Stimulated activated CD4-positive, alpha-beta T cell treated with anti-CD3 and anti-CD28 coated beads, Interleukin-15, amount 100 ng/mL, for 48 hours (primary cell): ENCODE results near the gene PRM2.
A peak's percentile ranks its signal among the peaks of the same experiment; 100 is the strongest.

Source experiments
- DNase-seq, 2 donors: peaks; one replicate each; pipeline ENCODE4 v3.0.0-alpha.2; 2020; ENCODE audit warnings: low read depth in 2 of 2

Gene PRM2

DNA sequence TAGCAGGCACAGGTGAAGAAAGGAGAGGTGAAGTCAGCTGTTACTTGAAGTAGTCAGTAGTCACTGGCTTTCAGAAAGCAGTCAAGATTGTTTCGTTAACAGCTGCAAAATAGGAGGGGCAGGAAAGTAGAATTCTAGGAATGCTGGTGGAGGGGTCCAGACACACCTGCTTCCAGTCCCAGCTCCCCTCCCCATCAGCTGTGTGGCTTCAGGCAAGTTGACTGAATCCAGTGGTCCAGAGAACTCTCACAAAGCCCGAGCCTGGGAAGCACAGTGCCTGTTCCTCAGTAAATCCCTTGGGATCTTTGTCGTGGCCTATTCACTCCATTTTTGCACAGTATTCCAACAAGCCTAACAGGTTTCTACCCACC lies 15.7 kb downstream of the PRM2 start:
- no peak for DNase-seq

GRCh38 chr16:11259655-11260595 lies 16.4 kb downstream of the PRM2 start:
- DNase-seq = no peak

DNA sequence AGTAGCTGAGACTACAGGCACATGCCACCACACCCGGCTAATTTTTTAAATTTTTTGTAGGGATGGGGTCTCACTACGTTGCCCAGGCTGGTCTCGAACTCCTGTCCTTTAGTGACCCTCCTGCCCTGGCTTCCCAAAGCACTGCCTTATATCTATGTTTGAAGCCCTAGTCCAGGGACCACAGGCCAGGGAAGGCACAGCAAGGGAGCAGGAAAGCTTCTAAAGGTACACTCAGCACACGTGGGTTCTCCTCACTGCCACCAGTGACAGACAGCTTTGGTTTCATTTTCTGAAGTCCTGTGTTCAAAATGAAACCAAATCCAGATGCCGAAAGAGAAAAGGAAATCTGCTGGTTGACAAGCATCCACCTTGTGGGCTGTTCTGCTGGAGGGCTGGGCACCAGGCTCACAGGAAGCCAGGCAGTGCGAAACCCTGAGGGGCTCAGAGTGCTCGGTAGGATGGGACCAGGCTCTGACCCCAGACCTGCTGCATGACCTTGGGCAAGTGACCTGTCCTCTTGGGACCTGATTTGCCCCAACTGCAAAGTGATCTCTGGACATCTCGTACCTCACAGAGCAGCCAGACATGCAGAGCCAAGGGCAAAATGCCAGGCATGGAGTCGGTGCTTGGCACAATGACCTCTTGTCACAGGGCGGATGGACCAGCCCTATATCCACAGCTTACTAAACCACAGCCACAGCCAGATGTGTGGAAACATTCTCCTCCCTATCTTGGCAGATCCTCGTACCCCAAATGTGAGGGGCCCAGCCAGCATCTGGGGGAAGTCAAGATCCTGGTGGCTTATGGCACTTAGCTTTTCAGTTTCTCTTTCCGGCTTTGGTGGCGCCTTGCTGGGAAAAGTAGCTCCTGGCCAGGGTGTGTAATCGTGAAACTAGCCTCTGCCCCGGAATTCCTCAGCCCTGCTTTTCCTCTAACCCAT lies 17.5 kb downstream of the PRM2 start:
- DNase-seq = no peak

- peak in 1 of 2 donors; percentile 62 for DNase-seq
These were observed 18.9 kb downstream of the PRM2 start for GRCh38 chr16:11257131-11257938.

DNA sequence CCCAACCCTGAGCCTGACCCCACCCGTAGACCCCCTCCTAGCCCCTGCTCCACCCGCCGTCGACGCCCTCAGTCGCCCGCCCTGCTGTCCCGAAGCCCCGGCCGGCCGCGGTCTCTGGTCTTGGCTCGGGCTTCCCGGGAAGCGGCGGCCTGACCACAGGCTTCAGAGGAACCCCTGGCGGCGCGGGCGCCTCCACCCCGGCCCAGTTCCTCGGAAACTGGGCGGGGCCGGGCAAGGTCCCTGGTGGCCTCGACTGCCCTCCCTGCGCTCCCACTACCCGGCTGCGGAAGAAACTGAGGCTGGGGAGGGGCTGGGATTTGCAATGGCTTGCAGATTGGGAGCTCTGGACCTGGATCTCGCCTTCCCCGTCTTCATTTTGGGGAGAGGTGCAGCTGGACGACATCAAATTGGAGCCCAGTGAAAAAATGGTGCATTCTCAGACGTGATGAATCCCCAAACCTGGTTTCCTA lies 19.6 kb downstream of the PRM2 start:
- DNase-seq = peak in 1 of 2 donors; percentile 49

DNA sequence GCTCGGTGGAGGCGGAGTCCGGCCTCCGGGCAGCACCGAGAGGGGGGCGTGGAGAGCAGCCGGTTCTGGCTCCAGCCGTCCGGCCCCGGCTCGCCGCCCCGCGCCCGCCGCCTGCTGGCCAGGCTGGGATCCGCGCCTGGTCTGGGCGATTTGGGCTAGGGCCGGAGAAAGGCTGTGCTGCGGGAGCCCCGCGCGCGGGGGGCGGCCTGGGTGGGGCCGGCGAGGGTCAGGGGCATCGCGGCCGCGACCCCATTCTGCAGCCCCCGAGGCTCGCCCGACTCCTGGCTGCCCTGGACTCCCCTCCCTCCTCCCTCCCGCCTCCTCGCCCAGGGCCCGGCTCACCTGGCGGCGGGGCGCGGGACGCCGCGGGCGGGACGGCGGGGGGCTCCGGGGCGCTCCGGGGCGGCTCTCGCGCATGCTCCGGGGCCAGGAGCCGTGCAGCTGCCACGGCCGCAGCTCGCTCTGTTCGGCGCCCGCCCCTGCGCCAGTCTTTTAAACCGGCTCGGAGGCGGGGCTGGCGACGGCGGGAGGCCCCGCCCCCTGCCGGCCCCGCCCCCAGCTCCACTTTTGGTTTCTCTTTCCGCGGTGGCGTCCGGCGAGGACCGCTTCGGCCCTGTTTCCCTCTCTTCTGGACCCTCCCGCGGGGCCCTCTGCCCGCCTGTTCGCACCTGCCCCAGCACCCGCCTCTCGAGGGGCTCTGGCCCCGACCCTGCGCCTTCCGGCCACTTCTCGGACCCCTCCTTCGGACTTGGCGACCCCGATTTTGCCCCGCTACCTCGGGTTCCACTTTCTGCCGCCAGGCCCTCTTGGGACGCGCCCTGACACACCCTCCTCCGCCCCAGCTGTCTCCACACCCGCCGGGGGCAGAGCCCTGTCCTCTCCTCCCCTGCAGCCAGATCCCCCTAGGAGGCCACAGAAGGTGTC lies 20.3 kb downstream of the PRM2 start, which contains the start of gene SOCS1:
Gene SOCS1 (minus strand): TSS at position 468 of the 924 bp plus-strand sequence. CDS start 726 bp downstream, outside the sequence.
- DNase-seq = peak; percentile 77 to 84

DNA sequence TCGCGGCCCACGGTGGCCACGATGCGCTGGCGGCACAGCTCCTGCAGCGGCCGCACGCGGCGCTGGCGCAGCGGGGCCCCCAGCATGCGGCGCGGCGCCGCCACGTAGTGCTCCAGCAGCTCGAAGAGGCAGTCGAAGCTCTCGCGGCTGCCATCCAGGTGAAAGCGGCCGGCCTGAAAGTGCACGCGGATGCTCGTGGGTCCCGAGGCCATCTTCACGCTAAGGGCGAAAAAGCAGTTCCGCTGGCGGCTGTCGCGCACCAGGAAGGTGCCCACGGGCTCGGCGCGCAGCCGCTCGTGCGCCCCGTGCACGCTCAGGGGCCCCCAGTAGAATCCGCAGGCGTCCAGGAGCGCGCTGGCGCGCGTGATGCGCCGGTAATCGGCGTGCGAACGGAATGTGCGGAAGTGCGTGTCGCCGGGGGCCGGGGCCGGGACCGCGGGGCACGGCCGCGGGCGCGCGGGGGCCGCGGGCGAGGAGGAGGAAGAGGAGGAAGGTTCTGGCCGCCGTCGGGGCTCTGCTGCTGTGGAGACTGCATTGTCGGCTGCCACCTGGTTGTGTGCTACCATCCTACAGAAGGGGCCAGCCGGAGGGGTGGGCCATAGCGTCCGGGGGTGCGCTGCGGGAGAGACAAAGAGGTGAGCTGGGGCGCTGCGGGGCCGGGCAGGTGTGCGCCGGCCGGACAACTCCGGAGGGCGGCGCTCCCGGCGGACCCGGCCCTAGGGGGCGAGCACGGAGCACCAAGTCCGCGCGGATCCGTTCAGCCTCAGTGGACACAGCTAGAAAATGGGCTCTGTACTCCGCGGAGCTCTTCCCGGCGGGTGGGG lies 21.2 kb downstream of the PRM2 start:
- DNase-seq = no peak

DNA sequence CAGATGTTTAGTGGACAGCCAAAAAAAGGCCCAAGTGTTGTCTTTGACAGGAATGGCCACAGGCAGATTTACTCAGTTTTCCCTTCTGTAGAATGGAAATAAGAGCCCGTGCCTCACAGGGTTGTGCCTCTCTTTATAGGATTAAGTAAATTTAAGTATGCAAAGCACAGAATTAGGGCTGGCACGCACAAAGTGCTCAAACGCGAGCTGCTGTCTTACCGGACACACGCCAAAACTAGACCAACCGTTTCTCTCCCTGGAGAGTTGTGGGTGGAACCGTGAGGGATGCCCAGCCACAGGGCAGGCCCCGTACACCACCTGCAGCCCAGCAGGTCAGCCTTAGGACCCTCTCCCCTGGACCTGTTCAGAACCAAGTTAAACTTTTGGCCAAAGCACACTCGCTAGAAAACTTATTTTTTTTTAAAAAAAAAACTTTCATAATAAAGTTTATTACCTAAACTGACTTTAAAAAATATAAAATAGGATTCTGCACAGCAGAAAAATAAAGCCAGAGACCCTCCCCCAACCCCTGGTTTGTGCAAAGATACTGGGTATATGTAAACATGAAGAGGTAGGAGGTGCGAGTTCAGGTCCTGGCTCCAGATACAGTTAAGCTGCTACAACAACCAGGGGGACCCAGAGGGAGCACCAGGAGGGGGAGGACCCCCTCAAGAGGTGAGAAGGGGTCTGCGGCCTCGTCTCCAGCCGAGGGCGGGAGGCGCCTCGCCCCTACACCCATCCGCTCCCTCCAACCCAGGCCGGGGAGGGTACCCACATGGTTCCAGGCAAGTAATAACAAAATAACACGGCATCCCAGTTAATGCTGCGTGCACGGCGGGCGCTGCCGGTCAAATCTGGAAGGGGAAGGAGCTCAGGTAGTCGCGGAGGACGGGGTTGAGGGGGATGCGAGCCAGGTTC lies 22.0 kb downstream of the PRM2 start:
- DNase-seq = no peak

DNA sequence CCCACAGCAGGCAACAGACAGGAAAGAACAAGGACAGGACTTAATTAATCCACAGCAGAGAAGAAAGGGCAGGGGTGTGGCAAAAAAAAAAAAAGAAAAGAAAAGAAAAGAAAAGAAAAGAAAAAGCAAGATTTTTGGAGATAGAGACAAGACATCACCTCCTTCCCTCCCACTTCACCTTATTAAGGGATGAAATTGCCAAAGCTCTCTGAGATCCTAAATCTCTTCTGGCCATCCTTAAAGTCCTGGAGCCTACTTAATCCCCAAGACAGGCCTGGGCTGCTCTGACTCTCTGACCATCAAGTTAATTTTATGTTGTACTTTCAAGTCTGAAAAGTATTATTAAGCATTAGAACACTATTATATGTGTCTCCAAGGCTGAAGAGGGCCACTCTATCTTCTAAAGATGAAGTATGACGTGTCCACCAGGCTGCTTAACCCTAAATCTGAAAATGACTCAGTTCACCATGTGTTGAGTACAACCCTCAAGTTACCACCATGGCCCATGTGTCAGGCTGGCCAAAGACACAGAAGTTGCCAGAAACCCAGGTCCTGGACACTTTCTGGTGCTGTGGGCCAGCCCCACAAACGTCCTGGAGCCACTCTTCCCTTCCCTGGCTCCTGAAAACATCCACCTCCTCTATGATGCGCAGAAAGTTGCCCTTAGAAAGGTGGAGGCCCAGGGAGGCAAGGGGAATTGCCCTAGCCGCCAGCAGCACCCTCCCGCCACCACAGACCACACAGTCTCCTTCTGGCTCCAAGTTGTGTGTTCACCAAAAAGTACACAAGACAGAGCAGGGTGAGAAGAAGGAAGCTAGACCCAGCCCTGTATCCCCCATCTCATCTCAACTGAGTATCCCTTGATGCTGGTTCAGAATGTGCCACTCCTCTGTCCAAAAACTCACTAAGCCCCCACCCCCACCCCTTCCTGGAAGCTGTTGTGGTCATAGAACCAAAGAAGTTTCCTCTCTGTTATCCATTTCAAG lies 23.0 kb downstream of the PRM2 start:
- DNase-seq = no peak

DNA sequence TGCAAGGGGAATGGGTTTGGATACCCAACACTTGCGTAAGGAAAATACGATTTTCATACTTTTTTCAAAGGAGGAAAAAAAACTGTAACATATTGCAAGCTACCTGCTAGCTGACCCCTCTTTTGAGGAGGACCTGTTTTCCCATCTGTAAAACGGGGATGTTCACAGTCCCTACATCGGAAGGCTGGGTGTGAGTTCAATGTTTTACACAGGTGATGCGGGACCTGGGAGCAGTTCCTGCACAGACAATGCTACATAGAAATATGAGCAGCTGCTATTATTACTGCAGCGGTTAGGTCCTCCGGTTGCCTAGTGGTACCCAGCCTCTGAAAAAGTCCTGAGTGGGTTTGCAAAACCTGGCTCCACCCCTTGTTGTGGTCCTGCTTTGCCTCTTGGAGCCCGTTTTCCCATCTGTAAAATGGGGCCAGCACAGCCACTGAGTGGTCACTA lies 23.8 kb downstream of the PRM2 start:
- no peak for DNase-seq

DNA sequence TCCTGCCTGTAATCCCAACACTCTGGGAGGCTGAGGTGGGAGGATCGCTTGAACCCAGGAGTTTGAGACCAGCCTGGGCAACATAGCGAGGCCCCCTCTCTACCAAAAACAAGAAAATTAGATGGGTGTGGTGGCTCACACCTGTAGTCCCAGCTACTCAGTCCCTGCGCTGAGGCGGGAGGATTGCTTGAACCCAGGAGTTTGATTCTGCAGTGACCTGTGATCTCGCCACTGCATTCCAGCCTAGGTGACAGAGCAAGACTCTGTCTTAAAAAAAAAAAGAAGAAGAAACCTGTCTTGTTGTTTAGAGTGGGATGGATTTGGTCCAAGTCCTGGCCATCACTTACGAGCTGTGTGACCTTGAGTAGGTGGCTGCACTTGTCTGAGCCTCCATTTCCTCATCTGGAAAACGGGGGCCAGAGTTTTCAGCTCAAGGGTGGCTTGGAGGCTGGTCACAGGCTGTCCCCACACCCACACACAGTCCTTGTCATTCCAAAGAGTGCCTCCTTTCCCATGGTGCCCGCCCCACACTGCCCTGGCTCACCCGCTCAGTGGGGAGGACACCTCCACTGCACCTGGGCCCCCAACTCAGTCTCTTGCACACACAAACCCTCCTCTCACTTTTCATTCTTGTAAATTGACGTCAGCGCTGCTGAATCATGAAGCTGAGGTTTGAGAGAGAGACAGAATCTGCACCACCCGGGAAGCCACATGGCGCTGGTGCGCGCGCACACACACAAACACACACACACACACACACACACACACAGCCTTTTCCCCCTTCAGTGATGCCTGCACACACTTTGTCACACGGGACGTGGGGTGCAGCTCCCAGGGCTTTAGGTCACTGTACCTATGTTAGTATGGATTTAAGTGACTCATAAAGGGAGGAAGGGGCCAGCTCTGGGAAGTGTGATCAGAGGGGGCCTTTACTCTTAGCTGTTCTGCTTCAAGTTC lies 24.5 kb downstream of the PRM2 start:
- DNase-seq = peak; percentile 81 to 84

- no peak for DNase-seq
These were observed 25.3 kb downstream of the PRM2 start for GRCh38 chr16:11250786-11251524.

- DNase-seq = no peak
These were observed 26.0 kb downstream of the PRM2 start for GRCh38 chr16:11250091-11250785.

GRCh38 chr16:11249233-11250061 lies 26.8 kb downstream of the PRM2 start:
- no peak for DNase-seq
